Muscle of arm (tissue), 12 donors: ENCODE data around the gene CACNA1A. TPM values are rescaled to one million over a fixed set of nuclear protein-coding genes. Genes with fewer than 3 reads are reported as not detected.

Source experiments
- DNase-seq: peaks from one replicate; pipeline ENCODE4 v3.0.0-alpha.2; 2013
- polyA plus RNA-seq, 12 donors: library from polyadenylated mRNA; unstranded; fragments of 120-200 nt; gene quantifications; one replicate each; pipeline ENCODE4 v1.2.1, GENCODE V29; 2013; ENCODE audit not compliant: insufficient read length in 12 of 12

Gene CACNA1A
- polyA plus RNA-seq, 12 donors = 0.76 to 11.3 (median 1.8) TPM; not detected in 1

GRCh38 chr19:13164343-13165161, 341.7 kb downstream of the CACNA1A start:
- DNase-seq = peak; percentile 65

GRCh38 chr19:13163609-13164342, 342.5 kb downstream of the CACNA1A start:
- DNase-seq = peak; percentile 70

GRCh38 chr19:13162724-13163608, 343.3 kb downstream of the CACNA1A start:
- DNase-seq = peak; percentile 95

DNA sequence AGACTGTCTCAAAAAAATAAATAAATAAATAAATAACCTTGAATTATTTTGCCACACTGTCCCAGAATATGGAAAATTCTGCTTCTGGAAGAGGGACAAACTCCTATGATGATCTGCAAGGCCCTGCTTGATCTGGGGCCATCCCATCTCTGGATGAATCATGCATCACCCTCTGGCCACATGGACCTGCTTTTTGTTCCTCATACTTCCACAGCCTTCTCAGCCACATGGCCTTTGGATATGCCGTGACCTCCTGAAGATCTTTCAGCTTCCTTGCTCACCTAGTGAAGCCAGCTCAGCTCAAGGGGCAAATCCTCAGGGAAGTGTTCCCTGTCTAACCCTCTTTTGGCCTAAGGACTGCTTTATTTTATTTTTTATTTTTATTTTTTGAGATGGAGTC, 345.7 kb downstream of the CACNA1A start:
- no peak for DNase-seq

GRCh38 chr19:13159713-13160112, 346.6 kb downstream of the CACNA1A start:
- DNase-seq = no peak
